Testis (tissue), 2 donors: Measurements from ENCODE around the gene ERFE.

Source experiments
- CTCF ChIP-seq, 3 experiments: fragments of 450-650 bp in 2 of 3; fragments of 200-600 bp in 1 of 3; sonication (generic) in 1 of 3; IDR thresholded peaks; one replicate each; pipeline ENCODE4 v1.5.1; 2016 to 2019; ENCODE audit warnings: antibody characterized with exemption in 3 of 3, mild to moderate bottlenecking in 2 of 3, moderate library complexity in 1 of 3
- POLR2A ChIP-seq: fragments of 450-650 bp; IDR thresholded peaks from one replicate; pipeline ENCODE4 v1.6.1; 2017; ENCODE audit warnings: antibody characterized with exemption, mild to moderate bottlenecking, moderate library complexity

GRCh38 chr2:238140721-238141540, 17.8 kb upstream of the ERFE start:
- TF ChIP-seq CTCF (IDR thresholded peaks at IDR 0.05) (no peak), POLR2A (no peak)
